DOHH2 (cell line): ENCODE results near the gene RSBN1L.

Source experiments
- EZH2phosphoT487 ChIP-seq: fragments of 200-600 bp; sonication (generic); IDR thresholded peaks from 2 replicates; pipeline ENCODE4 v1.6.1; 2017; ENCODE audit warnings: borderline replicate concordance, mild to moderate bottlenecking, antibody characterized with exemption, low read length, moderate library complexity, mixed read lengths
- TF ChIP-seq, protein P1 (sequence below): fragments of 200-600 bp; sonication (generic); IDR thresholded peaks from one replicate; pipeline ENCODE4 v1.5.1; 2014; ENCODE audit warnings: antibody characterized with exemption, mild to moderate bottlenecking, low read depth, low read length; ENCODE audit not compliant: poor library complexity, severe bottlenecking

GRCh38 chr7:77802557-77803405 lies 106.5 kb downstream of the RSBN1L start:
- TF ChIP-seq, protein P1, sequence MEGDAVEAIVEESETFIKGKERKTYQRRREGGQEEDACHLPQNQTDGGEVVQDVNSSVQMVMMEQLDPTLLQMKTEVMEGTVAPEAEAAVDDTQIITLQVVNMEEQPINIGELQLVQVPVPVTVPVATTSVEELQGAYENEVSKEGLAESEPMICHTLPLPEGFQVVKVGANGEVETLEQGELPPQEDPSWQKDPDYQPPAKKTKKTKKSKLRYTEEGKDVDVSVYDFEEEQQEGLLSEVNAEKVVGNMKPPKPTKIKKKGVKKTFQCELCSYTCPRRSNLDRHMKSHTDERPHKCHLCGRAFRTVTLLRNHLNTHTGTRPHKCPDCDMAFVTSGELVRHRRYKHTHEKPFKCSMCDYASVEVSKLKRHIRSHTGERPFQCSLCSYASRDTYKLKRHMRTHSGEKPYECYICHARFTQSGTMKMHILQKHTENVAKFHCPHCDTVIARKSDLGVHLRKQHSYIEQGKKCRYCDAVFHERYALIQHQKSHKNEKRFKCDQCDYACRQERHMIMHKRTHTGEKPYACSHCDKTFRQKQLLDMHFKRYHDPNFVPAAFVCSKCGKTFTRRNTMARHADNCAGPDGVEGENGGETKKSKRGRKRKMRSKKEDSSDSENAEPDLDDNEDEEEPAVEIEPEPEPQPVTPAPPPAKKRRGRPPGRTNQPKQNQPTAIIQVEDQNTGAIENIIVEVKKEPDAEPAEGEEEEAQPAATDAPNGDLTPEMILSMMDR: no peak
- TF ChIP-seq EZH2phosphoT487: no peak
